Neural cell (in vitro differentiated cells): ENCODE measurements around the gene LRIG2. TPM values are rescaled to one million over a fixed set of nuclear protein-coding genes. Genes with fewer than 3 reads are reported as not detected.

Experiments
- H2AFZ ChIP-seq: fragments of 200-600, 300-800 bp; sonication (generic), shearing (Covaris generic); 2 replicates; pipeline ENCODE4 v1.6.0; 2014; ENCODE audit warnings: low read depth, mild to moderate bottlenecking, antibody characterized with exemption, low read length, moderate library complexity
- H3F3A ChIP-seq: fragments of 200-600 bp; shearing (Covaris generic); 2 replicates; pipeline ENCODE4 v1.6.1; 2016; ENCODE audit warnings: mild to moderate bottlenecking, moderate library complexity, mixed read lengths, antibody characterized with exemption, low read length; ENCODE audit not compliant: insufficient read depth, poor library complexity, severe bottlenecking
- H3K27ac ChIP-seq: fragments of 200-600, 300-800 bp; sonication (generic), shearing (Covaris generic); 2 replicates; pipeline ENCODE4 v1.5.1; 2014; ENCODE audit warnings: mild to moderate bottlenecking, low read length, moderate library complexity
- H3K27me3 ChIP-seq: fragments of 300-800, 200-600 bp; sonication (generic), shearing (Covaris generic); 2 replicates; pipeline ENCODE4 v1.6.0; 2014; ENCODE audit warnings: mild to moderate bottlenecking, low read depth, low read length, moderate library complexity; ENCODE audit not compliant: insufficient read depth
- H3K36me3 ChIP-seq: fragments of 300-800, 200-600 bp; sonication (generic), shearing (Covaris generic); 2 replicates; pipeline ENCODE4 v1.5.1; 2014; ENCODE audit warnings: mild to moderate bottlenecking, antibody characterized with exemption, low read length, moderate library complexity; ENCODE audit not compliant: insufficient read depth
- H3K4me2 ChIP-seq: fragments of 300-800, 200-600 bp; sonication (generic), shearing (Covaris generic); 2 replicates; pipeline ENCODE4 v1.6.0; 2014; ENCODE audit warnings: mild to moderate bottlenecking, low read length
- H3K4me3 ChIP-seq: fragments of 300-800, 200-600 bp; sonication (generic), shearing (Covaris generic); 2 replicates; pipeline ENCODE4 v1.5.1; 2014; ENCODE audit warnings: mild to moderate bottlenecking, low read length, moderate library complexity
- H3K79me2 ChIP-seq: fragments of 200-600 bp; shearing (Covaris generic); replicated peaks from 2 replicates; pipeline ENCODE4 v1.6.0; 2014; ENCODE audit warnings: mild to moderate bottlenecking, low read length, moderate library complexity; ENCODE audit not compliant: insufficient read depth
- H3K9ac ChIP-seq: fragments of 300-800, 200-600 bp; sonication (generic), shearing (Covaris generic); 2 replicates; pipeline ENCODE4 v1.6.1; 2016; ENCODE audit warnings: mild to moderate bottlenecking, low read length, mixed read lengths
- H3K9me2 ChIP-seq: fragments of 200-600 bp; shearing (Covaris generic); 2 replicates; pipeline ENCODE4 v1.6.1; 2016; ENCODE audit warnings: mild to moderate bottlenecking, low read length, mixed read lengths; ENCODE audit not compliant: insufficient read depth
- H3K9me3 ChIP-seq: fragments of 200-600, 300-800 bp; sonication (generic), shearing (Covaris generic); 2 replicates; pipeline ENCODE4 v1.6.1; 2016; ENCODE audit warnings: mild to moderate bottlenecking, mixed run types, low read length, moderate library complexity, mixed read lengths
- H4K20me1 ChIP-seq: fragments of 200-600 bp; shearing (Covaris generic); 2 replicates; pipeline ENCODE4 v1.6.1; 2016; ENCODE audit warnings: mild to moderate bottlenecking, mixed run types; ENCODE audit not compliant: insufficient read depth
- CTCF ChIP-seq: fragments of 450-650 bp; IDR thresholded peaks from 2 replicates; pipeline ENCODE4 v1.5.1; 2014; ENCODE audit warnings: antibody characterized with exemption, mild to moderate bottlenecking, moderate library complexity; ENCODE audit not compliant: poor library complexity, severe bottlenecking
- EP300 ChIP-seq: fragments of 450-650 bp; conservative IDR thresholded peaks from 2 replicates; pipeline ENCODE4 v1.6.1; 2014; ENCODE audit warnings: antibody characterized with exemption, mild to moderate bottlenecking, moderate library complexity; ENCODE audit not compliant: poor library complexity, severe bottlenecking
- EZH2 ChIP-seq: fragments of 200-600, 300-800 bp; shearing (Covaris generic), sonication (generic); IDR thresholded peaks from 2 replicates; pipeline ENCODE4 v1.6.1; 2014; ENCODE audit warnings: antibody characterized with exemption, low read length, borderline replicate concordance, mild to moderate bottlenecking; ENCODE audit not compliant: insufficient read depth, poor library complexity, severe bottlenecking
- MXI1 ChIP-seq: fragments of 450-650 bp; conservative IDR thresholded peaks from 2 replicates; pipeline ENCODE4 v1.6.1; 2014; ENCODE audit warnings: antibody characterized with exemption, mild to moderate bottlenecking; ENCODE audit not compliant: poor library complexity, severe bottlenecking
- POLR2AphosphoS5 ChIP-seq: IDR thresholded peaks from 2 replicates; pipeline ENCODE4 v1.6.1; 2012
- RAD21 ChIP-seq: fragments of 450-650 bp; conservative IDR thresholded peaks from 2 replicates; pipeline ENCODE4 v1.6.1; 2014; ENCODE audit warnings: antibody characterized with exemption, mild to moderate bottlenecking, moderate library complexity
- REST ChIP-seq: IDR thresholded peaks from 2 replicates; pipeline ENCODE4 v1.6.1; 2012; ENCODE audit warnings: borderline replicate concordance
- SMC3 ChIP-seq: fragments of 450-650 bp; conservative IDR thresholded peaks from 2 replicates; pipeline ENCODE4 v1.6.1; 2014; ENCODE audit warnings: antibody characterized with exemption, mild to moderate bottlenecking, moderate library complexity; ENCODE audit not compliant: poor library complexity
- TAF1 ChIP-seq: IDR thresholded peaks from 2 replicates; pipeline ENCODE4 v1.6.1; 2012; ENCODE audit warnings: low read depth
- polyA plus RNA-seq: library from polyadenylated mRNA; depleted of rRNA; stranded (reverse); fragments of >200 nt; gene quantifications from 2 replicates; pipeline ENCODE4 v1.2.3, GENCODE V29; 2014

The LRIG2 gene
- polyA plus RNA-seq, 1 donor from 2014 or later, result 11.1 TPM

DNA sequence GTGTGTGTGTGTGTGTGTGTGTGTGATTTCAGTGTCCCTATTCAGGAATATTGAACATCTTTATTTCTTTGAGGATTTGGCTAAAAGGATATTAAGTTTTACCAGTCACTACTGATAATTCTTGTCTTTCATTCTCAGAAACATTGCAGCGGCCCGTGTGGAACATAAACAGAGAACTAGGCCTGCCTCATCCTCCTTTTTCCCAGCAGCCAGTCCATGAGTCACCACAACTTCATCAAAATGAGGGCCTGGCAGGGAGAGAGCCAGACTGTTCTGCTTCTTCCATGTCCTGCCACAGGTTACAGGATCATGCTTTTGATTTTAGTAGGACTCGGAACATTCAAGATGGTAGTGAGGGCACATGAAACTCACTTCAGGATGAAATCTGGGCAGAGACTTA, 50.7 kb downstream of the LRIG2 start:
- no peak for TF ChIP-seq MXI1
- TF ChIP-seq POLR2AphosphoS5, result no peak
- TF ChIP-seq RAD21, result no peak
- no peak for TF ChIP-seq REST
- TF ChIP-seq EP300, result no peak
- TF ChIP-seq TAF1, result no peak
- TF ChIP-seq CTCF, result no peak
- TF ChIP-seq EZH2, result no peak
- no peak for TF ChIP-seq SMC3
- no peak overlapping the region for H3K9ac ChIP-seq
- H3K9me3 ChIP-seq, result no peaks in the 10 kb centered on the region
- H3K36me3 ChIP-seq, result peaks cover 9% of the 10 kb centered on the region
- H3K4me3 ChIP-seq, result no peak overlapping the region
- H3K4me2 ChIP-seq, result no peak overlapping the region
- H3K79me2 ChIP-seq, result no peaks in the 10 kb centered on the region
- no peaks in the 10 kb centered on the region for H3K9me2 ChIP-seq
- H3F3A ChIP-seq, result no peaks in the 10 kb centered on the region
- H4K20me1 ChIP-seq, result no peaks in the 10 kb centered on the region
- no peaks in the 10 kb centered on the region for H3K27me3 ChIP-seq
- no peak overlapping the region for H2AFZ ChIP-seq
- no peak overlapping the region for H3K27ac ChIP-seq

GRCh38 chr1:113124366-113124765, 51.4 kb downstream of the LRIG2 start:
- Histone ChIP-seq H3K27me3 (no peaks in the 10 kb centered on the region), H3K9ac (no peak overlapping the region), H3K9me3 (no peaks in the 10 kb centered on the region), H3K4me3 (no peak overlapping the region), H3K36me3 (peaks cover 9% of the 10 kb centered on the region), H3F3A (no peaks in the 10 kb centered on the region), H3K4me2 (no peak overlapping the region), H3K79me2 (no peaks in the 10 kb centered on the region), H3K9me2 (no peaks in the 10 kb centered on the region), H4K20me1 (no peaks in the 10 kb centered on the region), H2AFZ (no peak overlapping the region), H3K27ac (no peak overlapping the region)
- TF ChIP-seq POLR2AphosphoS5, result no peak
- no peak for TF ChIP-seq EP300
- no peak for TF ChIP-seq SMC3
- no peak for TF ChIP-seq CTCF
- TF ChIP-seq TAF1, result no peak
- no peak for TF ChIP-seq REST
- TF ChIP-seq EZH2, result no peak
